Fibroblast of lung (primary cell): Measurements from ENCODE around the gene NLRC5. TPM values are rescaled to one million over a fixed set of nuclear protein-coding genes. Genes with fewer than 3 reads are reported as not detected.

Source experiments
- DNase-seq, 2 donors: peaks; one replicate each; pipeline versions ENCODE4 v3.0.0 to v3.0.0-alpha.2; 2010; ENCODE audit warnings: low read depth in 2 of 2
- H2AFZ ChIP-seq: 2 replicates; pipeline ENCODE4 v1.5.1; 2012; ENCODE audit warnings: low read length, control low read depth, inconsistent platforms
- H3K27ac ChIP-seq: 2 replicates; pipeline ENCODE4 v1.5.1; 2011; ENCODE audit warnings: low read length, control low read depth; ENCODE audit not compliant: insufficient read depth
- H3K27me3 ChIP-seq: 2 replicates; pipeline ENCODE4 v1.5.1; 2011; ENCODE audit warnings: mild to moderate bottlenecking, low read length; ENCODE audit not compliant: control insufficient read depth, insufficient read depth
- H3K36me3 ChIP-seq: 2 replicates; pipeline ENCODE4 v1.5.1; 2011; ENCODE audit warnings: low read length; ENCODE audit not compliant: control insufficient read depth, insufficient read depth
- H3K4me1 ChIP-seq: 2 replicates; pipeline ENCODE4 v1.5.1; 2011; ENCODE audit warnings: low read length; ENCODE audit not compliant: control insufficient read depth, insufficient read depth; ENCODE audit errors: extremely low read depth
- H3K4me2 ChIP-seq: 2 replicates; pipeline ENCODE4 v1.5.1; 2011; ENCODE audit warnings: low read length, control low read depth; ENCODE audit not compliant: insufficient read depth; ENCODE audit errors: extremely low read depth
- H3K4me3 ChIP-seq, 4 experiments: fragments of 200-600 bp in 1 of 4; sonication (generic) in 1 of 4; replicated peaks in 1 of 4; 2 replicates each; pipeline ENCODE4 v1.5.1; 2011 to 2016; ENCODE audit warnings: low read length in 4 of 4, low read depth in 3 of 4, mild to moderate bottlenecking in 3 of 4, control low read depth in 2 of 4, inconsistent platforms in 1 of 4, mixed read lengths in 1 of 4; ENCODE audit not compliant: insufficient read depth in 1 of 4; ENCODE audit errors: control extremely low read depth in 1 of 4
- H3K79me2 ChIP-seq: 2 replicates; pipeline ENCODE4 v1.5.1; 2012; ENCODE audit warnings: mild to moderate bottlenecking, low read length, inconsistent platforms; ENCODE audit not compliant: control insufficient read depth, insufficient read depth
- H3K9ac ChIP-seq: 2 replicates; pipeline ENCODE4 v1.5.1; 2011; ENCODE audit warnings: mild to moderate bottlenecking, low read length, control low read depth; ENCODE audit not compliant: insufficient read depth
- H3K9me3 ChIP-seq: 2 replicates; pipeline ENCODE4 v1.5.1; 2012; ENCODE audit warnings: low read depth, low read length; ENCODE audit not compliant: control insufficient read depth, insufficient read depth
- H4K20me1 ChIP-seq: 2 replicates; pipeline ENCODE4 v1.5.1; 2011; ENCODE audit warnings: low read length; ENCODE audit not compliant: control insufficient read depth, insufficient read depth; ENCODE audit errors: extremely low read depth
- CTCF ChIP-seq, 2 donors: IDR thresholded peaks in 1 of 2; conservative IDR thresholded peaks in 1 of 2; 1 replicate in 1 of 2; 2 replicates in 1 of 2; pipeline ENCODE4 v1.5.1; 2011 to 2012; ENCODE audit warnings: low read length in 2 of 2, control low read depth in 1 of 2, inconsistent platforms in 1 of 2, low read depth in 1 of 2, mild to moderate bottlenecking in 1 of 2
- EZH2 ChIP-seq: IDR thresholded peaks from 2 replicates; pipeline ENCODE4 v1.5.1; 2012; ENCODE audit warnings: low read length, control low read depth, mild to moderate bottlenecking; ENCODE audit errors: missing control alignments
- polyA plus RNA-seq, 2 donors: library from polyadenylated mRNA; depleted of rRNA in 1 of 2; stranded (reverse) in 1 of 2; unstranded in 1 of 2; fragments of >200 nt; gene quantifications; 2 replicates each; pipeline ENCODE4 v1.2.1, GENCODE V29; 2011 to 2012; ENCODE audit warnings: missing spikeins in 1 of 2
- total RNA-seq: library from RNA; depleted of rRNA; stranded (reverse); fragments of >200 nt; gene quantifications from 2 replicates; pipeline ENCODE4 v1.2.1, GENCODE V29; 2014

The NLRC5 gene
- total and polyA plus RNA-seq, 2 donors (not counting 1 experiment from before 2014, with no cell fraction given) = 22.2 to 43.6 TPM

- no peak for TF ChIP-seq EZH2
- TF ChIP-seq CTCF (conservative IDR thresholded peaks at IDR 0.05 in 1 of 2, IDR thresholded peaks at IDR 0.05 in 1 of 2; ENCODE audit: low read depth in 1 of 2, low read length in 2 of 2) = no peak
Observed at GRCh38 chr16:57071831-57072582, 82.7 kb downstream of the NLRC5 start.

GRCh38 chr16:57072616-57073275 lies 83.4 kb downstream of the NLRC5 start:
- H3K27me3 ChIP-seq = no peaks in the 10 kb centered on the region
- H3K79me2 ChIP-seq = no peaks in the 10 kb centered on the region
- no peaks in the 10 kb centered on the region for H4K20me1 ChIP-seq
- no peak overlapping the region for H3K9ac ChIP-seq
- H3K4me1 ChIP-seq = peaks cover 2% of the 10 kb centered on the region
- no peak overlapping the region for H3K4me2 ChIP-seq
- H3K27ac ChIP-seq = no peak overlapping the region
- H3K4me3 ChIP-seq = no peak overlapping the region
- no peak overlapping the region for H2AFZ ChIP-seq
- no peaks in the 10 kb centered on the region for H3K9me3 ChIP-seq
- H3K36me3 ChIP-seq = peaks cover 7% of the 10 kb centered on the region
- DNase-seq = no peak
- no peak for TF ChIP-seq EZH2
- TF ChIP-seq CTCF (conservative IDR thresholded peaks at IDR 0.05 in 1 of 2, IDR thresholded peaks at IDR 0.05 in 1 of 2; ENCODE audit: low read depth in 1 of 2, low read length in 2 of 2) = no peak

More at GRCh38 chr16:57071831-57072582, 82.7 kb downstream of the NLRC5 start:
- Histone ChIP-seq H3K36me3 (peaks cover 7% of the 10 kb centered on the region), H3K27me3 (no peaks in the 10 kb centered on the region), H3K9me3 (no peaks in the 10 kb centered on the region), H2AFZ (no peak overlapping the region), H3K4me1 (peaks cover 2% of the 10 kb centered on the region), H3K4me2 (no peak overlapping the region), H4K20me1 (no peaks in the 10 kb centered on the region), H3K9ac (no peak overlapping the region), H3K79me2 (no peaks in the 10 kb centered on the region), H3K4me3 (no peak overlapping the region), H3K27ac (no peak overlapping the region)
- peak; percentile 13 to 71 for DNase-seq

- Histone ChIP-seq H3K4me1 (no peaks in the 10 kb centered on the region), H2AFZ (no peak overlapping the region), H4K20me1 (no peaks in the 10 kb centered on the region), H3K4me2 (no peak overlapping the region), H3K36me3 (peaks cover 11% of the 10 kb centered on the region), H3K9ac (no peak overlapping the region), H3K79me2 (no peaks in the 10 kb centered on the region), H3K27ac (no peak overlapping the region), H3K27me3 (no peaks in the 10 kb centered on the region), H3K9me3 (no peaks in the 10 kb centered on the region), H3K4me3 (no peak overlapping the region)
- DNase-seq = no peak
- TF ChIP-seq CTCF (conservative IDR thresholded peaks at IDR 0.05 in 1 of 2, IDR thresholded peaks at IDR 0.05 in 1 of 2; ENCODE audit: low read depth in 1 of 2, low read length in 2 of 2) (no peak), EZH2 (no peak)
Observed at GRCh38 chr16:57077714-57078113, 88.4 kb downstream of the NLRC5 start.
